AG20443 (cell line): ENCODE measurements around the gene MCF2L2.
A peak's percentile ranks its signal among the peaks of the same experiment; 100 is the strongest.

Source experiments
- DNase-seq: peaks from one replicate; pipeline ENCODE4 v3.0.0; 2012; ENCODE audit warnings: low spot score, mixed read lengths

The MCF2L2 gene

GRCh38 chr3:183163563-183163962 is 264.9 kb downstream of the MCF2L2 start:
- DNase-seq, result no peak

GRCh38 chr3:183161552-183162336 is 266.7 kb downstream of the MCF2L2 start:
- DNase-seq, result no peak

- no peak for DNase-seq
Measured at GRCh38 chr3:183160616-183161015, 267.8 kb downstream of the MCF2L2 start.

GRCh38 chr3:183159333-183159732 is 269.1 kb downstream of the MCF2L2 start:
- no peak for DNase-seq

GRCh38 chr3:183158551-183159006 is 269.8 kb downstream of the MCF2L2 start:
- peak; percentile 24 for DNase-seq

GRCh38 chr3:183158113-183158512 is 270.3 kb downstream of the MCF2L2 start:
- no peak for DNase-seq

GRCh38 chr3:183156266-183156665 is 272.2 kb downstream of the MCF2L2 start:
- no peak for DNase-seq

GRCh38 chr3:183155499-183155898 is 272.9 kb downstream of the MCF2L2 start:
- no peak for DNase-seq

GRCh38 chr3:183153210-183153950 is 275.0 kb downstream of the MCF2L2 start:
- no peak for DNase-seq

GRCh38 chr3:183151821-183152351 is 276.5 kb downstream of the MCF2L2 start:
- no peak for DNase-seq

GRCh38 chr3:183151086-183151485 is 277.3 kb downstream of the MCF2L2 start:
- DNase-seq, result no peak

- peak; percentile 24 for DNase-seq
Measured at GRCh38 chr3:183149915-183150750, 278.3 kb downstream of the MCF2L2 start.

- DNase-seq, result no peak
Measured at GRCh38 chr3:183148056-183148455, 280.4 kb downstream of the MCF2L2 start.

GRCh38 chr3:183144363-183144762 is 284.1 kb downstream of the MCF2L2 start:
- DNase-seq, result no peak

- DNase-seq, result no peak
Measured at GRCh38 chr3:183142199-183142598, 286.2 kb downstream of the MCF2L2 start.

- DNase-seq, result no peak
Measured at GRCh38 chr3:183134844-183135243, 293.6 kb downstream of the MCF2L2 start.

- DNase-seq, result no peak
Measured at GRCh38 chr3:183132409-183132808, 296.0 kb downstream of the MCF2L2 start.

GRCh38 chr3:183131735-183132134 is 296.7 kb downstream of the MCF2L2 start:
- no peak for DNase-seq

- DNase-seq, result no peak
Measured at GRCh38 chr3:183131186-183131725, 297.2 kb downstream of the MCF2L2 start.

- no peak for DNase-seq
Measured at GRCh38 chr3:183129243-183129642, 299.2 kb downstream of the MCF2L2 start.

- DNase-seq, result no peak
Measured at GRCh38 chr3:183128709-183129108, 299.7 kb downstream of the MCF2L2 start.
